ENCODE data around the gene TLX2. TPM values are rescaled to one million over a fixed set of nuclear protein-coding genes. Genes with fewer than 3 reads are reported as not detected.

TLX2 gene
- total RNA-seq, 1 donor, result 0.36 TPM

DNA sequence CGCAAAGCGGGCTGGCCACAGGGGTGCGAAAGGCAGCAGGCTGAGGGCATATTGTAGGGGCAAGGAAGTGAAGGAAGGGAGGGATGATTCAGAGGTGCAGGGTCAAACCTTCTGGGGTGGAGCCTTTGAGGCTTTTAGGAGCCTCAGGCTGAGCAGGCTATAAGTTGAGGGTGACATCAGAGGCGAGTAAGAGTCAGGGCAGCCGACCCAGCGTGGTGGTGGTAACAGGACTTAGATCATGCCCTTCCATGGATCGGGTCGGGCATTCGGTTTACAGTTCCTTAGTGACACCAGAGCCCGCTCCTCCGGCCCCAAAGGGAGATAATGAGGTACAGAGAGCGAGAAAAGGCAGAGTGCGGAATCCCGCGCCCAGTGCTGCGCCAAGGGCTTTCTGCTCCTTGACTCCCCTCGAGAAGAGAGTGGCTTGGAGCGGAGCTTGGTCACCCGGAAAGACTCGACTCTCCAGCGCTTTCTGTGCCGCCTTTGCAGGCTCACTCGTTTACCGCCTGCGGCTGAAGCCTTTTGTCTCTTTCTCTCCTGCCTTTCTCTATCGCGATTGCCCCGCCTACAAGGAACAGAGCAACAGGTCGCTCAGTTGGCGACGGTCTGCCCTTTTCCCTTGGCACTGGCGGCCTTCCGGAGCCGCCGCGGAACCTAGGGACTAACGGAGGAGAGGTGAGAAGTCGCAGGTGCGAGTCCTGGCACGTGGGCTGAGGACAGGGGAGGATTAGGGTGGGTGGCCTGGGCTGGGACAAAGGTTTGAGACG is 15.6 kb upstream of the TLX2 start:
- TF ChIP-seq, protein P1, sequence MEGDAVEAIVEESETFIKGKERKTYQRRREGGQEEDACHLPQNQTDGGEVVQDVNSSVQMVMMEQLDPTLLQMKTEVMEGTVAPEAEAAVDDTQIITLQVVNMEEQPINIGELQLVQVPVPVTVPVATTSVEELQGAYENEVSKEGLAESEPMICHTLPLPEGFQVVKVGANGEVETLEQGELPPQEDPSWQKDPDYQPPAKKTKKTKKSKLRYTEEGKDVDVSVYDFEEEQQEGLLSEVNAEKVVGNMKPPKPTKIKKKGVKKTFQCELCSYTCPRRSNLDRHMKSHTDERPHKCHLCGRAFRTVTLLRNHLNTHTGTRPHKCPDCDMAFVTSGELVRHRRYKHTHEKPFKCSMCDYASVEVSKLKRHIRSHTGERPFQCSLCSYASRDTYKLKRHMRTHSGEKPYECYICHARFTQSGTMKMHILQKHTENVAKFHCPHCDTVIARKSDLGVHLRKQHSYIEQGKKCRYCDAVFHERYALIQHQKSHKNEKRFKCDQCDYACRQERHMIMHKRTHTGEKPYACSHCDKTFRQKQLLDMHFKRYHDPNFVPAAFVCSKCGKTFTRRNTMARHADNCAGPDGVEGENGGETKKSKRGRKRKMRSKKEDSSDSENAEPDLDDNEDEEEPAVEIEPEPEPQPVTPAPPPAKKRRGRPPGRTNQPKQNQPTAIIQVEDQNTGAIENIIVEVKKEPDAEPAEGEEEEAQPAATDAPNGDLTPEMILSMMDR (IDR thresholded peaks at IDR 0.05; ENCODE audit: extremely low read depth, low read depth, low read length), result no peak
- no peaks in the 10 kb centered on the region for H3K27me3 ChIP-seq (ENCODE audit: insufficient read depth, low read length)
- H3K9me3 ChIP-seq (ENCODE audit: low read depth, low read length), result no peaks in the 10 kb centered on the region
- peak overlapping the region; percentile 76 for H2AFZ ChIP-seq (ENCODE audit: low read length)
- H3K4me1 ChIP-seq (ENCODE audit: insufficient read depth, low read length), result peaks cover 19% of the 10 kb centered on the region
- DNase-seq (ENCODE audit: insufficient read length, low spot score, missing footprints), result peak; percentile 93
- peak overlapping the region; percentile 75 for H3K4me3 ChIP-seq (ENCODE audit: insufficient read depth, low read length)
- no peak overlapping the region for H3K27ac ChIP-seq (ENCODE audit: low read depth, low read length)
- H3K36me3 ChIP-seq (ENCODE audit: insufficient read depth, low read length), result peaks cover 6% of the 10 kb centered on the region
- H3K4me2 ChIP-seq (ENCODE audit: insufficient read depth, low read length), result peak overlapping the region; percentile 84
- H4K20me1 ChIP-seq (ENCODE audit: insufficient read depth, low read length), result no peaks in the 10 kb centered on the region
- H3K79me2 ChIP-seq (ENCODE audit: insufficient read depth, low read length), result peaks cover 8% of the 10 kb centered on the region

DNA sequence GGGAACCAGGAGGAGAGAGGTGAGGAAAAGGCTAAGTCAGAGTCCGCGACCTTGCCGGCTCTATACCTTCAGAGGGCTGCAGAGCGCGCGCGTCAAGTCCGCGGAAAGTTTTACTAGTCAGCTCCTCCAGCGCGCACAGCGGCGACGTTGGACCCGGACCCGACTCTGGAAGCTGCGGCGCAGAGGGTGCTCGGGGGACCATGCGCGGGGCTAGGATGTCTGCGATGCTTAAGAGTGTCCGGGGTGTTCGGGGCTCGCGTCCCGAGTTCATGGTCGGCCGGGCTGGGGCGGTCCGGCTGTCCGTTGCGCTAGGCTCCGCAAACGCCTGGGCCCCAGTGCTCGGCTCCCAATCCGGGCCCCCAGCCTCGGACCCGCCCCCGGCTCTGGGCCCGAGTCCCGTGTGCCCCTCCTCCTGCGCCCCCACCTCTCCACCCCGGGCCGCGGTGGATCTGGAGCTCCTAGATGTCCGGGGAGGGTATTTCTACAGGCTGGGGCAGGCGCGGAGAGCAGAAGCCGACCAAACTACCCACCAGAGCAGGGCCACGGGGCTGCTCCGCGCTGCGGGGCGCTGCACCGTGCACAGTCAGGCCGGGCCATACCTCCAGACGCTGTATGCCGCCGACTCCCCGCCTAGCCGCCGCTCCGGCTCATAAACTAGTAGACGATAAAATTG is 14.8 kb upstream of the TLX2 start, which contains the start of gene LBX2:
LBX2 (minus strand) TSS at position 337 of the 673 bp plus-strand sequence; CDS start at position 271, 66 bp downstream.
- Histone ChIP-seq H4K20me1 (ENCODE audit: insufficient read depth, low read length) (no peaks in the 10 kb centered on the region), H3K79me2 (ENCODE audit: insufficient read depth, low read length) (peaks cover 15% of the 10 kb centered on the region), H3K4me1 (ENCODE audit: insufficient read depth, low read length) (peaks cover 25% of the 10 kb centered on the region), H3K27ac (ENCODE audit: low read depth, low read length) (no peak within 1 kb of the TSS), H3K4me2 (ENCODE audit: insufficient read depth, low read length) (peak within 1 kb of the TSS; percentile 84), H3K36me3 (ENCODE audit: insufficient read depth, low read length) (peaks cover under 1% of the 10 kb centered on the region), H3K4me3 (ENCODE audit: insufficient read depth, low read length) (peak within 1 kb of the TSS; percentile 75), H2AFZ (ENCODE audit: low read length) (peak within 1 kb of the TSS; percentile 76), H3K9me3 (ENCODE audit: low read depth, low read length) (no peaks in the 10 kb centered on the region), H3K27me3 (ENCODE audit: insufficient read depth, low read length) (no peaks in the 10 kb centered on the region)
- DNase-seq (ENCODE audit: insufficient read length, low spot score, missing footprints), result peak; percentile 85
- TF ChIP-seq, protein P1 (IDR thresholded peaks at IDR 0.05; ENCODE audit: extremely low read depth, low read depth, low read length), result no peak

DNA sequence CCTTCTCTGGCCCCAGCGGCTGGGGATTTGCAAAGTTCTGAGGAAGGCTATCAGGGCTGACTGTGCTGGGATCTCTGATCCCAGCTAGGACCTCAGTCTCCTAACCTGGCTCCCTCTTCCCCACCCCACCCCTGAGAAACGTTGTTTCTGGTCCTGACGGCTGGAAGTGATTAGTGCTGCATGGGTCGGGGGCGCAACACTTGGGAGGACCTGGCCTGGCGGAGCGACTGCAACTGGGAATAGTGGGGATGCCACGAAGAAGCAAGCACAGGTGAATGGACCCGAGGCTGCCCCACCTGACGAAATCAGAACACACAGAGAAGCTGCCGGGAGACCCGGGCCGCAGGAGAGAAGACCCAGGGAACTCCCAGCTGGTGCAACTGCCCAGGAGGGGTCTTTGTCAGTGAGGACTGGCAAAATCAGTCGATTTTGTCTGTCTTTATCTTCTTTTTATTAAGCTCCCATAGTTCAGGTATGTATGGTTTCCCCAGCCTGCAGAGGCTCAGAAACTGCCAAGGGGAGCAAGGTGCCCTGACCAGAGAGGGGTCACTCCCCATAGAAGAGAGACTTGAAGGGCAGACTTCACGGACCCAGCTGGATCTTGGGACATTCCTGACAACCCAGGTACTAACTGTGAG is 14.2 kb upstream of the TLX2 start:
- Histone ChIP-seq H3K79me2 (ENCODE audit: insufficient read depth, low read length) (peaks cover 21% of the 10 kb centered on the region), H4K20me1 (ENCODE audit: insufficient read depth, low read length) (no peaks in the 10 kb centered on the region), H3K36me3 (ENCODE audit: insufficient read depth, low read length) (peaks cover 7% of the 10 kb centered on the region), H3K9me3 (ENCODE audit: low read depth, low read length) (no peaks in the 10 kb centered on the region), H3K4me2 (ENCODE audit: insufficient read depth, low read length) (peak overlapping the region; percentile 84), H3K4me1 (ENCODE audit: insufficient read depth, low read length) (peaks cover 32% of the 10 kb centered on the region), H3K27ac (ENCODE audit: low read depth, low read length) (no peak overlapping the region), H3K4me3 (ENCODE audit: insufficient read depth, low read length) (peak overlapping the region; percentile 75), H3K27me3 (ENCODE audit: insufficient read depth, low read length) (no peaks in the 10 kb centered on the region), H2AFZ (ENCODE audit: low read length) (no peak overlapping the region)
- peak; percentile 72 for DNase-seq (ENCODE audit: insufficient read length, low spot score, missing footprints)
- TF ChIP-seq, protein P1 (IDR thresholded peaks at IDR 0.05; ENCODE audit: extremely low read depth, low read depth, low read length), result no peak

DNA sequence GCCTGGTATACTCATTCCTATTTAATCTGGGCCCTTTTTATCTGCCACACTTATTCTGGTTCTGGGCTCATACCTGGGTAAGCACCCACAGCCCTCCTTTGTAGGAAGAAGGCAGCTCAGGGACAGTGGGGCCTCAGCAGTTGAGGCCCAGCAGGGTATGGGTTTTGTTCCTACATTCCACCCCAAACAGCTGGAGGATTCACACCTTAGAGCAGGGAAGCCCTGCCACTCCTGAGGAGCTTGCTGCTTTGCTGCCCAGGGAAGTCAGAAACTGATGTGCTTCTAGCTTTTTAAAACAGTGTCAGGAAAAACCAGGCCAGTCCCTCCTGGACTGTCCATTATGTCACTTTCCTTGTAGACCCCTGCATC is 13.7 kb upstream of the TLX2 start:
- Histone ChIP-seq H3K27me3 (ENCODE audit: insufficient read depth, low read length) (no peaks in the 10 kb centered on the region), H3K4me2 (ENCODE audit: insufficient read depth, low read length) (no peak overlapping the region), H3K36me3 (ENCODE audit: insufficient read depth, low read length) (peaks cover 12% of the 10 kb centered on the region), H3K9me3 (ENCODE audit: low read depth, low read length) (no peaks in the 10 kb centered on the region), H2AFZ (ENCODE audit: low read length) (no peak overlapping the region), H3K27ac (ENCODE audit: low read depth, low read length) (no peak overlapping the region), H3K79me2 (ENCODE audit: insufficient read depth, low read length) (peaks cover 26% of the 10 kb centered on the region), H3K4me1 (ENCODE audit: insufficient read depth, low read length) (peaks cover 37% of the 10 kb centered on the region), H3K4me3 (ENCODE audit: insufficient read depth, low read length) (no peak overlapping the region), H4K20me1 (ENCODE audit: insufficient read depth, low read length) (no peaks in the 10 kb centered on the region)
- TF ChIP-seq, protein P1 (IDR thresholded peaks at IDR 0.05; ENCODE audit: extremely low read depth, low read depth, low read length), result no peak
- no peak for DNase-seq (ENCODE audit: insufficient read length, low spot score, missing footprints)

Measured in osteoblast (primary cell).